ENCODE measurements around the gene TCEANC2.
"Not testable (repeated sequence)": the region's sequence is repeated elsewhere in the genome, so short reads cannot be mapped to it uniquely, and the experiment has no call there.

TCEANC2 gene

DNA sequence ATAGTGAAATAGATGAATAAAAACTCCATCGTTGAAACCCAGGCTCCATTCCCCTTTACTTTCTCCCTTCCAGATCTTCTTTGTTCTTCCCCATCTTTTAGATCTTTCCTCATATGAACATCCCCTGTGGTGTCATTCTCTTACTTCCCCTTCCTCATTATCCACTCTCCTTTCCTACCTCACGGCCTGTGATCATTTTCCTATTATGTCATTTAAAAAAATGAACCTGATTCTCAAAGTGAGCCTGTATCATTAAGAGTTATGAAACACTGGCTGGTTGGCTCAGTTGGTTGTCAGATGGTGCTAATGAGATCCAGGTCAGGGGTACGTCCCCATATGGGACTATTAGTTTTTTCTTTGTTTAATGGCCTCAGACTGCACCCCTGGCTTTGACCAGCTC, 38.3 kb downstream of the TCEANC2 start:
- DNase-seq, result no peak

DNA sequence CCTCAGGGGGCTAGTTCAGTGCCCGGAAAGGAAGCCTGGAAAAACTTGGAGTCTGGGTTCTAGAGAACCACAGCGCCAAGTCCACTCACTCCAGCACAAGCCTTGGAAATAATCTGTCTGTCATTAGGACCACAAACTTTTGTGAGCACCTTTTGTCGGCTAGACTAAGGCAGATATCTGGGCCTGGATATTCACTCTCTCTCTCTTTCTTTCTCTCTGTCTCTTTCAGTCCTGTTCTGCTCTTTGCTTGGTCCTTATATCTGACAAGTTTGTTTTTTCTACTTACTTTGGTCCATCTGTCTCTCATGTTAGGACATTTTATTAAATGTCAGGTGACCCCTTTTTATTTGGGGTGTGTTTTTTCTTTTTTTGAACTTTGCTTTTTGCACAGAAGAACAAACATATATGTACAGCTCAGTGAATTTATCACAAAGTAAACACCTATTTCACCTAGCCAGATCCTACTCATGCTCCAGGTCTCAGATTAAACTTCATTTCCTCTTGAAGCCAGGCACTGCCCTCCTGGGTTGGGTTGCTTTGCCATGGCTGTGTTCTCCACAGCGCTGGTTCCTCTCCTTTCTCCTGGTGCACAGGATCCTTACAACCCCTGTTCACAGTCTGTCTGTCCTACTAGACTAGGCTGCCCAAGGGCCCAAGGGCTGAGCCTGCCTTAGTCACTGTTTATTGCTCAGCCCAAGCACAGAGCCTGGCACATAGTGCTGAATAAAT, 40.8 kb downstream of the TCEANC2 start:
- no peak for DNase-seq

DNA sequence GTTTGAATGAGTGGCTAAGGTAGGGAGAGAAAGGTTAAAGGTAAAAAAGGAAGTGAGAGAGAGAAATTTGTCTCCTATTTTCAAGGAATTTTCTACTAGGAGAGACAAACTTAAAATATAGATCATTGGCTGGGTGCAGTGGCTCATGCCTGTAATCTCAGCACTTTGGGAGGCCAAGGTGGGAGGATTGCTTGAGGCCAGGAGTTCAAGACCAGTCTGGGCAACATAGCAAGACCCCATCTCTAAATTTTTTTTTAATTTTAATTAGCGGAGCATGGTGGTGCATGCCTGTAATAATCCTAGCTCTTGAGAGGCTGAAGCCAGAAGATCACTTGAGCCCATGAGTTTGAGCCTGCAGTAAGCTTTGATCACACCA, 41.3 kb downstream of the TCEANC2 start:
- not testable (repeated sequence) for DNase-seq

DNA sequence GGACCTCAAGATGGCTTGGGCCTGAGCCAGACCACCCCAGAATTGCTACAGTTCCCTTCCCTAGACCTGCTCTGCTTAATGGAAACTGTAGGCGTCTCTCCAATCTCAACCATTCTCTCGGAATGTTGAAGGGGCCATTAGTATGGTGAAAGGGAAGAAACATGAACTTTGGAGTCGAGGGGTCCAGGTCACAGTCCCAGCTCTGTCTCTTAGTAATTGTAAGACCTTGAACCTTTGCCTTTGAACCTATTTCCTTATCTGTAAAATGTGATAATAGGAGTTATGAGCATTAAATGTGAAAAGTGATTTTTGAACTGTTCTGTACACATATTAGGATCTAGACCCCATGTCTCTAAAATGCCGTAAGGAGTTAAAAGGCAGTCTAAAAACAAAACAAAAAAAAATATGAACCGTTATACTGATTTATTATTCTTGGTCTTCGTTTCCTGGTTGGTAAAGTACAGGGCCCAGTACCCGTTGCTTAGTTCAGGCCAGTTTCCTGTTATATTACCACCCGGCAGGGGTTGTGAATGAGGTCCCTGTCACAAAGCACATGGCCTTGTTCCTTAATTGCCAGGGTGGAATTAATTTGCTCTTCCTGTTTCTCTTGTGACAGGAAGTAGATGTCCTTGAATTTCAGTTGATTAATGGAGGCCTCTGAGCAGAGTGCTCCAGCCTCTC, 42.3 kb downstream of the TCEANC2 start:
- DNase-seq, result no peak

DNA sequence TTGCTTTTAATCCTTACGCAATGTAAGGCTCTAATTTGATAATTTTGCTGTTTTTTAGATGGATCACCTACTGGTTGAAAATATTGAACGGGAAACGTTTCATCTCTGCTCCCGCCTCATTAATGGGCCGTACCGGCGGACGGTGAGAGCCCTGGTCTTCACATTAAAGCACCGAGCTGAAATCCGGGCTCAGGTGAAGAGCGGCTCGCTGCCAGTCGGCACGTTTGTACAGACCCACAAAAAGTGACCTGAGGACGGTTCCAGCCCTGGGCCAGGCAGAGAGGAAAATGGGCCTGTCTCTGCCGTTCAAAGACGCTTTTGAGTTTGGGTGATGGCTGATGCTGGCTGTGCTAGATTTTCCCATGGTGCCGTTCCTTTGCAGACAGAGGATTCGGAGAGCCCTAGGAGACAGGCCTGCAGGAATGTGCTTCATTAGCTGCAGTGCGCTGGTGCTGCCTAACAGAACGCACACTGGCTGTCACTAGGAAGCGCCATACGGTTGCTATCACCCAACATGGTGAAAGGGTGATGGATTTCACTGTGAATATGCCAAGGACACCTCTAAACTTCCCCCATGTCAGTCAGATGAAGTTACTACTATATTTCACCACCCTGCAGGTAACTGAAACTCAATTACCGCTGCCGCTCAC, 42.9 kb downstream of the TCEANC2 start:
- DNase-seq, result no peak

DNA sequence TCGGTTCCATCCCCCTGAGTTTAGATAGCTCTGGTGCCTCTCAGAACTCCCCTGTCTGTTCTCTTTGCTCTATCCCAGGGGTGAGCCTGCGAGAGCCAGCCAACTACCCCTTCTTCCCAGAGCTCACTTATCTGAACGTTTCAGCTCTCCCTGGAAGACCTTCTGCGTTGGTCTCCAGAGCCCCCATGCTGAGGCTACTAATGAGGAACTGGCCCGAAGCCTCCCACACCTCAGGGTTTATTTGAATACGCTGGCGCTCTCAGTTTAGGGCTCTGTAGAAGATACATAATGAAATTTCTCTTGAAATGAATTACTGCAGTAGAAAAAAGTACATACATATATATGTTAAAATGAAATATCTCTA, 43.5 kb downstream of the TCEANC2 start:
- DNase-seq, result no peak

DNA sequence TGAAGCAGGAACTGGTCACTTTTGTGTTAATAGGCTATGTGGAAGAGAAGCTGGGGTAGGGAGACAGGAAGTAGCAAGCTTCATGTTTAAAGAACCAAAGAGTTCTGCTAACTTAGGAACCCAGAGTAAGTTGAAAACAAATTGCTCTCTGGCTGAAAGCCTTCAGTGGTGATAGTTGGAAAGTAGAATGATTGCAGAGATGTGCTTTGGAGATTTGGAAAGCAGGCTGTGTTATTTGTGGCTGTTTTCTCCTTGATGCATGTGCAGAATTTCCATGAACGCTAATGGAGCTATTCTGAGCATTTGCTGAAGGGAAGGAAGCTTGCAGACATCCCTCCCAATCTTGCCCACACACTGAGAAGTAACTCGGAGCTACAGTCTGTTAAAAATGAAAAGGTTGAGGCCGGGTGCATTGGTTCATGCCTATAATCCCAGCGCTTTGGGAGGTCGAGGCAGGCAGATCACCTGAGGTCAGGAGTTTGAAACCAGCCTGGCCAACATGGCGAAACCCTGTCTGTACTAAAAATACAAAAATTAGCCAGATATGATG, 45.7 kb downstream of the TCEANC2 start:
- no peak for DNase-seq

DNA sequence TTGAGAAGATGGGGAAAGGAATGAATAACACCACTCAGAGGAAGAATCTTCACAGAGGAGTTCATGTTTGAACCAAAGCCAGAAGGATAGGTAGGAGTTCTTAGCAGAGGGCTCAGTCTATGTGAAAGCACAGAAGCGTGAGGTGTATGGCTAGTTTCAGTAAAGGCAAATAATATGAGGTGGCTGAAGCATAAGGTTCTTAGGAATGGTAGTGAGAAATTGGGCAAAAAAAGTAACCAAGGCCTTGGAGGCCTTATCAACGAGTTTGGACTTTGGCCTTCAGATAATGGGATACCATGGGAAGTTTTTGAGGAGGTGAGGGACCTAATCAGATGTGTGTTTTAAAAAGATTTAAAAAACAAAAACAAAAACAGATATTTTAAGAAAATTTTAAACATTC, 47.1 kb downstream of the TCEANC2 start:
- DNase-seq, result no peak

DNA sequence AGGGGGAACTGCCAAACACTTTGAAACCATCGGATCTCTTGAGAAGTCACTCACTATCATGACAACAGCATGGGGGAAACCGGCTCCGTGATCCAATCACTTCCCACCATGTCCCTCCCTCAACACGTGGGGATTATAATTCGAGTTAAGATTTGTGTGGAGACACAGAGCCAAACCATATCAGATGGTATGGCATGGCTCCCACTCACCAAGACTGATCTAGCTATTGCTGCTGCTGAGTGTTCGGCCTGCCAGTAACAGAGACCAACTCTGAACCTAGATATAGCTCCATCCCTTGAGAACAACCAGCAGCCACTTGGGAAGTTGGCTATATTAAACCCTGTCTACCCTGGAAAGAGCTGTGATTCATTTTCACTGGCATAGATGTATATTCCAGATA, 50.0 kb downstream of the TCEANC2 start:
- no peak for DNase-seq

DNA sequence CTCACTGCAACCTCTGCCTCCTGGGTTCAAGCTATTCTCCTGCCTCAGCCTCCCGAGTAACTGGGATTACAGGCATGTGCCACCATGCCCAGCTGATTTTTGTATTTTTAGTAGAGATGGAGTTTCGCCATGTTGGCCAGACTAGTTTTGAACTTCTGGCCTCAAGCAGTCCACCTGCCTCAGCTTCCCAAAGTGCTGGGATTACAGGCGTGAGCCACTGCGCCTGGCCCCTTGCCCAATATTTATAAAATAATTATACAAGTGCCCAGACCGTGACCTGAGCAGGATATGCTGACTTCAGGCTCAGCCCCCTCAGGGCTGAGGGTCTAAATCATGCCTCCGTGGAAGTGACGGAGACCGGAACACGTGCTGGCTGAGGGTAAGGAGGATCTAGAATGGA, 51.2 kb downstream of the TCEANC2 start:
- not testable (repeated sequence) for DNase-seq

DNA sequence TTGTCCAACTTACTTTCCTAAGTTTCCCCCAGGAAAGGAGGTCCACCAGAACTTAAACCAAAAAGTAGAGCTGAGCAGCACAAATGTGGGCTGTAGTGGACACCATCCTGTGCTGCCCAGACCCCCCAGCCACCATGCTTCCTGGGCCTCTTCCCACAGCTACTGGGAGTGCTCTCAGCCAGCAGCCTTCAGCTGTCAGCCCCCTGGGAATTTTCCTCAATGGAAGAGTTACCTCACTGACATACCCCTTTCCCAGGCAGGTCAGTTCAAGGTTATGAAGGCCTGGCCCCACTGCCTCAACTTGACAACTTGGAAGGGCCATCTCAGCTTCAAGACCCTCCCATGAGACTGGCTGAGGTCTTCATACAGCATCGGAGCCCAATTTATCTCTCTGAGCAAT, 51.7 kb downstream of the TCEANC2 start:
- no peak for DNase-seq

DNA sequence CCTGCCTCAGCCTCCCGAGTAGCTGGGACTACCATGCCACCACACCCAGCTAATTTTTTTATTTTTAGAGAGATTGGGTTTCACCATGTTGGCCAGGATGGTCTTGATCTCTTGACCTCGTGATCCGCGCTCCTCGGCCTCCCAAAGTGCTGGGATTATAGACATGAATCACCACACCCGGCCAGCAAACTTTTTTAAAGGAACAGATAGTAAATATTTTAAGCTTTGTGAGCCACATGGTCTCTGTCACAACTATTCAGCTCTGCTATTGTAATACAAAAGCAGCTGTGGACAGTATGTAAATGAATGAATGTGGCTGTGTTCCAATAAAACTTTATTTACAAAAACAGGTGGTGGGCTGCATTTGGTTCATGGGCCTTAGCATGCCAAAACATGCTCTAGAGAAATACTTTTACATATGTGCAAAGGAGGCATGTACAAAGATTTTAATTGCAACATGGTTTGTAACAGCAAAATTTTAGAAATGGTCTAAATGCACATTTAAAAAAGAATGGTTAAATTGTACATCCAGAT, 52.4 kb downstream of the TCEANC2 start:
- no peak for DNase-seq

DNA sequence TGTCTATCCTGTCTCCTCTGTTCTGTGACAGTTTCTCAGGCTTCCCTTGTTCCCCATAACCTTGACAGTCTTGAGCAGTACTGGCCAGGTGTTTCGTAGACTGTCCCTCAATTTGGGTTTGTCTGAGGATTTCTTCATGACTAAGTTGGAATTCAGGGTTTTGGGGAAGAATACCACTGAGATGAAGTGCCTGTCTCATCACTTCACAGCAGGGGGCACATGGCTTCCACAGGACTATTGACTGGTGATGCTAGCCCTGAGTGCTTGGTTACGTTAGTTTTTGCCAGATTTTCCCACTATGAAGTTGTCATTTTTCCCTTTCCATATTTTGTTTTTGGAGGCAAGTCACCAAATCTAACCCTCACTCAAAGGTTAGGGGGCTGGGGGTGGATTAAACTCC, 53.7 kb downstream of the TCEANC2 start:
- DNase-seq, result no peak

DNA sequence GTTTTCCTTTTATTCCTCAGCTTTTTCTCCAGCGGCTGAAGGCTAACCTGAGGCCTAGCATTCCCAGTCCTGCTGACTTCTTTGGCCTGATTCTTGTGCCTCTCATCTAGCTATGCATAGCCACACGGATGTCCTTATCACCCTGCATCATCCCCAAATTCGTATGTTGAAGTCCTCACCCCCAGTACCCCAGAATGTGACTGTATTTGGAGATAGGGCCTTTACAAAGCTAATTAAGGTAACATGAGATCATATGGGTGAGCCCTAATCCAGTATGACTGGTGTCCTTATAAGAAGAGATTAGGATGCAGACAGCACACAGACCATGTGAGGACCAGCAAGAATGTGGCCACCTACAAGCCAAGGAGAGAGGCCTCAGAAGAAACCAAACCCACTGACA, 54.7 kb downstream of the TCEANC2 start:
- DNase-seq, result no peak

DNA sequence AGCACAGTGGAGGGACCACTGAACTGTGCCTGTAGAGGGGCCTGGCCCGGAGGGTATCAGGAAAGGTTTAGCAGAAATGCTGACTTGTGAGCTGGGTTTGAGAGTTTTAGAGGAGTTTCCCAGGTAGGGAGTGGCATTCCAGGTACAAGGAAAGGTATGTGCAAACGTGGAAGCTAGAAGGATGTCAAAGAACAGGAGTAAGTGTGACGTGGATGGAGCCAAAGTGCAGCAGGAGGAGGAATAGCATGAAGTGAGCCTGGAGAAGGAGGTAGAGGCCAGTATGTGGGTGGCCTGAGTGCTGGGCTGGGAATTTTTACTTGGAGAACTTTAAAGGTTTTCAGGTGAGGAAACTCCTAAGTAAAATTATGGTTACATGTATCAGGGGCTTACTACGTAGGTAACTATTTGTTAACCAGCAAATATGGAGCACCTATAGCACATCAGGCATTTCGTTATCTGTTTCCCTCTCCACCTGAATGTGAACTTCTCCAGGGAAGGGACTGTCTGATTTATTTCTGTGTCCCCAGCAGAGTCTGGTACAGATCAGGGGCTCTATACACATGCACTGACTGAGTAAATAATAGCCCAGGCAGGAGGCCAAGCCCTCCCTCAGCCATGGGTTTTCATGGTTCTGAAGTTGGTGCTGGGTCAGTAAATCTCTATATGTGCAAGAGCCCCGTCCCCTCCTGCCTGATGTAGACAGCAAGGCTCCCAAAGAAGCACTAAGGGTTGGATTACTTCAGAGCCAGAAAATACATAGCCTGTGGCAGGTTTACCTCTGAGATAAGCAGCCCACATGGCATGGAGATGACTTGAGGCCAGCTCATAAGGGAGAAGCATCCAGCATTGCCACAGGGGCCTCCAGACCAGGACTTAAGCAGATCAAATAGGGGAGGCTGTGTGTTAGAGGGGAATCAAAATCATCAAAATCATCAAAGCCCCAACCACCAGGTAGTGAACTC, 56.0 kb downstream of the TCEANC2 start:
- no peak for DNase-seq

DNA sequence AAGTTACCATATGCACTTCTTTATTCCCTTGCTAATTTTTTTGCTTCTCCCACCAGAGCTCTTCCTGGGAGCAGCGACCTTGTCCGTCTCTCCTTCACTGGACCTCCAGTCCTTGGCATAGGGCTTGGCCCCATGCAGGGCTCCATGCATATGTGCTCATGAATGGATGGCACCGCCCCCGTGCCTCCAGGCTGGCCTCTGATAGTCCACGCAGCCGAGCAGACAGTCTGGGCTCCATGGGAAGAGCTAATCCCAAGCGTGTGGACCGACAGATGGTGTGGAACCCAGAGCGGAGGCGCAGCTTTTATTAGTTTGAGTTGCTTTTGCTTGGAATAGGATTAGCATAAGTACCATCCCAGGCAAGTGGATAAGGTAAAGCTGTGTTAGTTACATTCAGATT, 57.6 kb downstream of the TCEANC2 start:
- DNase-seq, result no peak

DNA sequence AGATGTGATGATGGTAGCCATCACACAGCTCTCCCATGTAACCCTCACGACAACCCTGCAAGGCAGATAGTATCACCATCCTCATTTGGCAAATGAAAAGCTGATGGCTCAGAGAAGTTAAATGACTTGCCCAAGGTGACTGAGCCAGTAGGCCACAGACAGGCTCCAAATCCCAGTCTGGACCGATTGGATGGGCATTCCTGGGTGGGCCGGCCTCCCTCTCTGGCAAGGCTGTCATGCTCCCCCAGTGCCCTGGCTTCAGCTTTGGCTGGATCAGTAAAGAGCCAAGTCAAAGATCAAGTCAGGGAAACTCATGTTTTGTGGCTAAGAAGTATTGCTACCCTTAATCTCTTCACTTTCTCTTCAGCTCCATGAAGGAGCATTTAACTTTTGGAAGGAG, 58.2 kb downstream of the TCEANC2 start:
- DNase-seq, result no peak

DNA sequence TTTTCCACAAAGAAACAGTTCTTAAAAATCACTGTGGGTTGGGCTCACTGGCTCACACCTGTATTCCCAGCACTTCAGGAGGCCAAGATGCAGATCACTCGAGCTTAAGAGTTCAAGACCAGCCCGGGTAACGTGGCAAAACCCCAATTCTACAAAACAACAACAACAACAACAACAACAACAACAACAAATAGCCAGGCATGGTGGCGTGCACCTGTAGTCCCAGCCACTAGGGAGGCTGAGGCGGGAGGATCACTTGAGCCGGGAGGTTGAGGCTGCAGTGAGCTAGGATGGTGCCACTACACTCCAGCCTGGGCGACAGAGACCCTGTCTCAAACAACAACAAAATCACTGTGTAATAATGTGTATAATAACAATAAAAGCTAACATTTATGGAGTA, 58.6 kb downstream of the TCEANC2 start:
- no peak for DNase-seq

DNA sequence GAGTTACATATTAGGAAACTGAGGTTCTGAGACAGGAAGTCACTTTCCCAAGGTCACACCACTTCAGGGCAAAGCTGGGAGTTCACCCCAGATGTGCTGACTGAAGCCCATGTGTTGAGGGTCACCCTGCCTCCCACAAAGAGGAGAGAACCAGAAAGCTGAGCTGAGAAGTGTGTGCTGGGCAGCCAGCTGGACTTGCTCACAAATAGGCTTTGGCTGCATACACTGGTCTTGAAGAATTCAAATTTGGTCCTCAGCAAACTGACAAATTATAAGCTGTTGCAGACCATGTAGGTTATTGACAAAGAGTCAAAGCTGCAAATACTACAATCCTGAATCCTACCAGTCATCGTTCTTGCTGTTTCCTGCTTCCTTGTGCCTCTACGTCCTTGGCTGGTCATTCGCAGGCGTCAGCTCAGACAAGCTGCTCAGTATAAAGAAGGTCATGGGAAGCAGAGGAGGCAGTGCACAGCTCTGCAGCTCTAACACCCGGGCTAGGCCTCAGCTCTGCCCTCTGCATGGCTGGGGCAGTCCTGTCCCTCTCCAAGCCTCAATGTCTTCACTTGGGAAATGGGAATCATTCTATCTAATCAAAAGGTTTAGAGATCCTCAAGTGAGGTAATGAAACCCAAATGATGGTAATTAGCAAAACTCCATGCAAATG, 59.4 kb downstream of the TCEANC2 start:
- DNase-seq, result no peak

DNA sequence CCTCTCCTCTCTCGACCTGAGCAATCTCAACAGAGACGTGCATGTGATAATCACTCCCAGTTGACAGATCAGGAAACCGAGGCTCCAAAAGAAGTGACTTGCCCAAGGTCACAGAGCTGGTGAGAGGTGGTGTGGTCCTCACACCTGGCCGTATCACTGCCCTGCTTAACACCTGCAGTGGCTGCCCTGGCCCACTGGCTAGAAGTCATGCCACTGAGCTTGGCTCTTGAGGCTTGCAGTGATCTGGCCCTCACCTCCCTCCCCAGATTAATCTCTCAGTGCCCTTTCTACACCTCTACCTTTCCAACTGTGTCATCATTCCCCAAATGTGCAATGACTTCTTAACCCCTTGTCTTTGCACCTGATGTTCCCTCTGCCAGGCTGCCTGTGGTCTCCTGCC, 60.6 kb downstream of the TCEANC2 start:
- DNase-seq, result no peak

DNA sequence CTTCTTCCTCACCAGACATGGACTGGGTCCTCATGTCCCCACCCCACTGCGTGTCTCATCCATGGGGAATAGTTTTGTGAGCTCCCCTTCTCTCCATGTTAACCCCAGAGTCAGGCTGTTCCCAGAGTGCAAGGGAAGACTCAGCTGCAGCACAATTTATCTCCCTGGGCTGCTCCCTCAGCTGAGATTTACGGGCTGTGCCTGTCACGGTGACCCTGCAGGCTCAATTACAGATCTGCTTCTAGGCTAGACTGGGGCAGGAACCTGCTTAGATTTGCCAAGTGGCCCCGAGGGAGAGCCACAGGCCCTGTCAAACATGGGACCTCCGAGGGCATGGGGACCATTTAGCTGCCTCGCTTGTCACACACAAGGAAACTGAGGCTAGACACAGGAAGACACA, 61.5 kb downstream of the TCEANC2 start:
- no peak for DNase-seq

DNA sequence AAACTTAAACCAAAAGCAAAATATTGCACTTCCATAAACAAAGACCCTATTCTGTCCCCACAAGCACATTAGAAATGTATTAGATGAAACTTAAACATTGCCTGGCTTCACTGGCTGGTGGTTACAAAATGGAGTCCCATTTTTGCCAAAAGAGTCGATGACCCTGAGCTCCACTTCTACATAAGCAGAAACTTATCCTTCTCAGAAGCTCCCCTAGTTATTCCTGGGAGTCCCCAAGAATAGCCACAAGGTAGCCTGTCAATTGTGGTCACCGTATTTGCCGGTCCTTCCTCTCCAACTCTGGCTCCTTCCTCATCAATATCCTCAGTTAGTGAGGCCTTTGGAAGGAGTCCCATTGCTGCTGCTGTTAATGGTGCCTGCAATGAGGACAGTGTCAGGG, 62.1 kb downstream of the TCEANC2 start:
- DNase-seq, result no peak
